ENCODE data around the gene CFAP77. TPM values are rescaled to one million over a fixed set of nuclear protein-coding genes. Genes with fewer than 3 reads are reported as not detected.

The CFAP77 gene
- total RNA-seq, 6 donors from 2014 or later, result 0.78 to 16.7 (median 2.7) TPM; not detected in 1

- DNase-seq, result no peak
- peaks cover 0 to 21% (median 9%) of the 10 kb centered on the region in 4 donors for H3K4me1 ChIP-seq
- TF ChIP-seq CTCF (IDR thresholded peaks at IDR 0.05) (no peak), EP300 (IDR thresholded peaks at IDR 0.05) (no peak), POLR2A (IDR thresholded peaks at IDR 0.05) (no peak), POLR2AphosphoS5 (IDR thresholded peaks at IDR 0.05) (no peak)
- peaks cover 0 to 46% (median 29%) of the 10 kb centered on the region in 4 donors for H3K27me3 ChIP-seq
- no peaks in the 10 kb centered on the region for H3K9me3 ChIP-seq
- no peak for ATAC-seq (ENCODE audit: low FRiP score in 2 of 2)
- no peak overlapping the region for H3K27ac ChIP-seq
- H3K36me3 ChIP-seq, result peaks cover 0 to 26% (median 20%) of the 10 kb centered on the region in 4 donors
- WGBS, 2 donors, result 52 to 64% methylated on average over 9 of the region's 9 CpGs
- no peak overlapping the region for H3K4me3 ChIP-seq
These were observed 181.8 kb downstream of the CFAP77 start for GRCh38 chr9:132591751-132592314.

GRCh38 chr9:132592451-132592850 lies 182.4 kb downstream of the CFAP77 start:
- Histone ChIP-seq H3K9me3 (no peaks in the 10 kb centered on the region), H3K4me1 (peaks cover 0 to 21% (median 9%) of the 10 kb centered on the region in 4 donors), H3K36me3 (peaks cover 0 to 32% (median 23%) of the 10 kb centered on the region in 4 donors), H3K27ac (no peak overlapping the region), H3K27me3 (peaks cover 0 to 40% (median 23%) of the 10 kb centered on the region in 4 donors), H3K4me3 (no peak overlapping the region)
- ATAC-seq (ENCODE audit: low FRiP score in 2 of 2) (no peak), DNase-seq (no peak)
- TF ChIP-seq POLR2AphosphoS5 (IDR thresholded peaks at IDR 0.05) (no peak), CTCF (IDR thresholded peaks at IDR 0.05) (no peak), POLR2A (IDR thresholded peaks at IDR 0.05) (no peak), EP300 (IDR thresholded peaks at IDR 0.05) (no peak)
- WGBS, 2 donors, result 76 to 78% methylated on average over 8 of the region's 8 CpGs

- 91 to 94% methylated on average over 13 of the region's 13 CpGs for WGBS, 2 donors
- H3K9me3 ChIP-seq, result no peaks in the 10 kb centered on the region
- no peak for DNase-seq
- H3K4me3 ChIP-seq, result no peak overlapping the region
- TF ChIP-seq EP300 (IDR thresholded peaks at IDR 0.05) (no peak), CTCF (IDR thresholded peaks at IDR 0.05) (no peak), POLR2A (IDR thresholded peaks at IDR 0.05) (no peak), POLR2AphosphoS5 (IDR thresholded peaks at IDR 0.05) (no peak)
- peaks cover 0 to 16% (median 8%) of the 10 kb centered on the region in 4 donors for H3K4me1 ChIP-seq
- H3K27me3 ChIP-seq, result peaks cover 0 to 20% (median 12%) of the 10 kb centered on the region in 4 donors
- no peak overlapping the region for H3K27ac ChIP-seq
- ATAC-seq (ENCODE audit: low FRiP score in 2 of 2), result no peak
- peaks cover 0 to 41% (median 23%) of the 10 kb centered on the region in 4 donors for H3K36me3 ChIP-seq
These were observed 184.4 kb downstream of the CFAP77 start for GRCh38 chr9:132594412-132594811.

- no peak for DNase-seq
- Histone ChIP-seq H3K4me1 (peaks cover 0 to 7% (median 1%) of the 10 kb centered on the region in 4 donors), H3K27me3 (peaks cover 0 to 11% (median 6%) of the 10 kb centered on the region in 4 donors), H3K27ac (no peak overlapping the region), H3K36me3 (peaks cover 4 to 46% (median 28%) of the 10 kb centered on the region in 4 donors), H3K4me3 (no peak overlapping the region), H3K9me3 (no peaks in the 10 kb centered on the region)
- ATAC-seq (ENCODE audit: low FRiP score in 2 of 2), result no peak
- TF ChIP-seq POLR2AphosphoS5 (IDR thresholded peaks at IDR 0.05), result no peak
- WGBS, 2 donors, result 88 to 91% methylated on average over 6 of the region's 6 CpGs
These were observed 185.3 kb downstream of the CFAP77 start for GRCh38 chr9:132595319-132595718.

- Histone ChIP-seq H3K9me3 (no peaks in the 10 kb centered on the region), H3K36me3 (peaks cover 4 to 55% (median 34%) of the 10 kb centered on the region in 4 donors), H3K4me1 (no peaks in the 10 kb centered on the region), H3K4me3 (no peak overlapping the region), H3K27me3 (peaks cover 0 to 2% (median 1%) of the 10 kb centered on the region in 4 donors), H3K27ac (no peak overlapping the region)
- ATAC-seq (ENCODE audit: low FRiP score in 2 of 2) (no peak), DNase-seq (no peak)
- TF ChIP-seq EP300 (IDR thresholded peaks at IDR 0.05) (no peak), CTCF (IDR thresholded peaks at IDR 0.05) (no peak), POLR2AphosphoS5 (IDR thresholded peaks at IDR 0.05) (no peak), POLR2A (IDR thresholded peaks at IDR 0.05) (no peak)
- 66 to 67% methylated on average over 3 of the region's 3 CpGs for WGBS, 2 donors
These were observed 186.2 kb downstream of the CFAP77 start for GRCh38 chr9:132596200-132596599.
